HG02763 (cell line): ENCODE results near the gene NAPEPLD.
"Not testable (repeated sequence)": the region's sequence is repeated elsewhere in the genome, so short reads cannot be mapped to it uniquely, and the experiment has no call there.

ENCODE experiments used
- ATAC-seq: cut with Tn5 transposase; IDR thresholded peaks from one replicate; pipeline ENCODE4 v1.9.1; 2021; ENCODE audit warnings: mild to moderate bottlenecking, moderate library complexity; ENCODE audit not compliant: unreplicated experiment

NAPEPLD gene

GRCh38 chr7:103148994-103149807 is at the start of gene NAPEPLD:
Gene NAPEPLD, minus strand, starts transcription at chr7:103149099. Its CDS starts 20,323 bp downstream, at chr7:103128776.
- peak; percentile 81 for ATAC-seq

GRCh38 chr7:103198079-103198478 is 49.2 kb upstream of the NAPEPLD start:
- not testable (repeated sequence) for ATAC-seq

- ATAC-seq: not testable (repeated sequence)
Observed at GRCh38 chr7:103195364-103195763, 46.5 kb upstream of the NAPEPLD start.

GRCh38 chr7:103172415-103173146 is 23.7 kb upstream of the NAPEPLD start:
- ATAC-seq: not testable (repeated sequence)

GRCh38 chr7:103171695-103172414 is 23.0 kb upstream of the NAPEPLD start:
- not testable (repeated sequence) for ATAC-seq

- not testable (repeated sequence) for ATAC-seq
Observed at GRCh38 chr7:103166921-103167544, 18.1 kb upstream of the NAPEPLD start.

GRCh38 chr7:103163087-103163825 is 14.4 kb upstream of the NAPEPLD start:
- ATAC-seq: not testable (repeated sequence)

GRCh38 chr7:103162641-103163040 is 13.7 kb upstream of the NAPEPLD start:
- ATAC-seq: not testable (repeated sequence)

GRCh38 chr7:103161998-103162616 is 13.2 kb upstream of the NAPEPLD start:
- ATAC-seq: not testable (repeated sequence)

GRCh38 chr7:103159072-103159471 is 10.2 kb upstream of the NAPEPLD start:
- not testable (repeated sequence) for ATAC-seq

- ATAC-seq: not testable (repeated sequence)
Observed at GRCh38 chr7:103155331-103156024, 6.6 kb upstream of the NAPEPLD start.

- no peak for ATAC-seq
Observed at GRCh38 chr7:103154042-103154441, 5.1 kb upstream of the NAPEPLD start.

- ATAC-seq: not testable (repeated sequence)
Observed at GRCh38 chr7:103152744-103153617, 4.1 kb upstream of the NAPEPLD start.

GRCh38 chr7:103151993-103152676 is 3.2 kb upstream of the NAPEPLD start:
- ATAC-seq: not testable (repeated sequence)

GRCh38 chr7:103150192-103150591 is 1.3 kb upstream of the NAPEPLD start:
- ATAC-seq: no peak

GRCh38 chr7:103149808-103150180 is 895 bp upstream of the NAPEPLD start:
- no peak for ATAC-seq
